A549 (cell line): ENCODE data around the gene HECTD4. TPM values are rescaled to one million over a fixed set of nuclear protein-coding genes. Genes with fewer than 3 reads are reported as not detected.
"Not testable (repeated sequence)": the region's sequence is repeated elsewhere in the genome, so short reads cannot be mapped to it uniquely, and the experiment has no call there.

Experiments
- ATAC-seq, 2 experiments: fragments of 200-7000 bp in 1 of 2; fragments of >200 bp in 1 of 2; cut with Nextera tagmentation in 1 of 2; cut with Tn5 transposase in 1 of 2; 3 replicates each; pipeline versions ENCODE4 v1.8.0 to v1.9.1; 2018 to 2020; ENCODE audit warnings: mild to moderate bottlenecking in 1 of 2, moderate library complexity in 1 of 2
- CTCF ChIA-PET: fragments of 300-600 bp; sonication (Branson Sonifier 250); formaldehyde crosslinking; extraction: SDS; loops from one replicate; lab custom pipeline; 2021; ENCODE audit warnings: antibody characterized with exemption, inconsistent platforms; lab: Yijun Ruan, JAX
- POLR2A ChIA-PET: fragments of 350-600 bp; formaldehyde crosslinking; extraction: SDS; loops from one replicate; lab custom pipeline; 2021; ENCODE audit warnings: antibody characterized with exemption, inconsistent platforms; lab: Yijun Ruan, JAX
- DNase-seq, 2 experiments: peaks; one replicate each; pipeline versions ENCODE4 v3.0.0 to v3.0.0-alpha.2; 2011 to 2016; ENCODE audit warnings: low read depth in 1 of 2, low spot score in 1 of 2
- FAIRE-seq: peaks from 2 replicates; lab custom pipeline; 2011; peaks lifted over from hg19 to GRCh38; lab: Jason Lieb, UNC
- H3K27ac ChIP-seq, 2 experiments: fragments of >200 bp; sonication (Bioruptor Twin); formaldehyde crosslinking; 3 replicates each; pipeline ENCODE4 v1.5.1; 2016 to 2017
- H3K4me1 ChIP-seq: fragments of >200 bp; sonication (Bioruptor Twin); formaldehyde crosslinking; 3 replicates; pipeline ENCODE4 v1.6.1; 2016
- H3K4me2 ChIP-seq: fragments of >200 bp; sonication (Bioruptor Twin); formaldehyde crosslinking; 3 replicates; pipeline ENCODE4 v1.6.1; 2016
- H3K4me3 ChIP-seq: fragments of >200 bp; sonication (Bioruptor Twin); formaldehyde crosslinking; 3 replicates; pipeline ENCODE4 v1.5.1; 2016
- H3K9me3 ChIP-seq: fragments of >200 bp; sonication (Bioruptor Twin); formaldehyde crosslinking; 3 replicates; pipeline ENCODE4 v1.6.1; 2016
- BHLHE40 ChIP-seq: IDR thresholded peaks from 2 replicates; pipeline ENCODE4 v1.6.1; 2012; ENCODE audit warnings: low read depth, low read length, inconsistent platforms
- CBX8 ChIP-seq: fragments of 200-600 bp; sonication (generic); IDR thresholded peaks from 2 replicates; pipeline ENCODE4 v1.6.1; 2016
- CEBPB ChIP-seq, 2 experiments: fragments of >200 bp in 1 of 2; sonication (Bioruptor Twin) in 1 of 2; formaldehyde crosslinking in 1 of 2; IDR thresholded peaks; 2 replicates each; pipeline ENCODE4 v1.6.1; 2012 to 2016
- CHD2 ChIP-seq: fragments of 150-350 bp; IDR thresholded peaks from 2 replicates; pipeline ENCODE4 v1.6.1; 2014; ENCODE audit warnings: low read length; ENCODE audit not compliant: partially characterized antibody
- CHD4 ChIP-seq: fragments of 200-600 bp; sonication (generic); IDR thresholded peaks from 2 replicates; pipeline ENCODE4 v1.6.1; 2016; ENCODE audit warnings: antibody characterized with exemption, mild to moderate bottlenecking, borderline replicate concordance
- CTCF ChIP-seq: fragments of >200 bp; sonication (Bioruptor Twin); formaldehyde crosslinking; IDR thresholded peaks from 3 replicates; pipeline ENCODE4 v1.5.1; 2016
- EHF ChIP-seq: fragments of 250-450 bp; sonication (Bioruptor Pico); IDR thresholded peaks from 2 replicates; pipeline ENCODE4 v1.5.0; 2020; ENCODE audit warnings: mild to moderate bottlenecking
- ESRRA ChIP-seq: fragments of 150-350 bp; IDR thresholded peaks from 2 replicates; pipeline ENCODE4 v1.6.1; 2014; ENCODE audit warnings: mild to moderate bottlenecking, low read length, borderline replicate concordance
- FOSL2 ChIP-seq, 2 experiments: fragments of 450-650 bp in 1 of 2; fragments of >200 bp in 1 of 2; sonication (Bioruptor Twin) in 1 of 2; formaldehyde crosslinking; IDR thresholded peaks; 2 replicates each; pipeline versions ENCODE4 v1.5.0 to v1.6.1; 2016 to 2020; ENCODE audit warnings: mild to moderate bottlenecking in 1 of 2, moderate library complexity in 1 of 2
- FOXS1 ChIP-seq: fragments of 250-450 bp; sonication (Bioruptor Pico); IDR thresholded peaks from 2 replicates; pipeline ENCODE4 v1.5.0; 2020; ENCODE audit warnings: mild to moderate bottlenecking, moderate library complexity
- GATA3 ChIP-seq: IDR thresholded peaks from 2 replicates; pipeline ENCODE4 v1.6.1; 2012; ENCODE audit warnings: borderline replicate concordance
- HOXB13 ChIP-seq: fragments of 250-450 bp; sonication (Bioruptor Pico); IDR thresholded peaks from 2 replicates; pipeline ENCODE4 v1.5.0; 2020; ENCODE audit warnings: low read depth, mild to moderate bottlenecking, moderate library complexity
- JUN ChIP-seq, 2 experiments: fragments of >200 bp; sonication (Bioruptor Twin); formaldehyde crosslinking; IDR thresholded peaks; 2 replicates in 1 of 2; 3 replicates in 1 of 2; pipeline ENCODE4 v1.6.1; 2016 to 2017
- MAFK ChIP-seq: fragments of 450-650 bp; IDR thresholded peaks from 2 replicates; pipeline ENCODE4 v1.6.1; 2014; ENCODE audit not compliant: partially characterized antibody
- MAZ ChIP-seq: fragments of 150-350 bp; IDR thresholded peaks from 2 replicates; pipeline ENCODE4 v1.6.1; 2014; ENCODE audit warnings: antibody characterized with exemption, low read depth, low read length, borderline replicate concordance
- NFE2L2 ChIP-seq: fragments of 150-350 bp; conservative IDR thresholded peaks from 2 replicates; pipeline ENCODE4 v1.6.1; 2014; ENCODE audit warnings: low read length
- POLR2A ChIP-seq: IDR thresholded peaks from 2 replicates; pipeline ENCODE4 v1.6.1; 2012; ENCODE audit warnings: mild to moderate bottlenecking, low read length
- POLR2AphosphoS2 ChIP-seq: conservative IDR thresholded peaks from 2 replicates; pipeline ENCODE4 v1.6.1; 2012; ENCODE audit warnings: low read length, improper control_type of control experiment, inconsistent platforms
- RAD21 ChIP-seq, 2 experiments: fragments of >200 bp in 1 of 2; sonication (Bioruptor Twin) in 1 of 2; formaldehyde crosslinking in 1 of 2; IDR thresholded peaks in 1 of 2; conservative IDR thresholded peaks in 1 of 2; 2 replicates in 1 of 2; 3 replicates in 1 of 2; pipeline ENCODE4 v1.6.1; 2012 to 2018; ENCODE audit warnings: inconsistent platforms in 1 of 2
- RFX5 ChIP-seq: fragments of 450-650 bp; IDR thresholded peaks from 2 replicates; pipeline ENCODE4 v1.7.1; 2014; ENCODE audit warnings: antibody characterized with exemption, mild to moderate bottlenecking, moderate library complexity
- TFCP2L1 ChIP-seq: fragments of 250-450 bp; sonication (Bioruptor Pico); IDR thresholded peaks from 2 replicates; pipeline ENCODE4 v1.5.0; 2021; ENCODE audit warnings: mild to moderate bottlenecking
- TP53 ChIP-seq: fragments of 250-450 bp; sonication (Bioruptor Pico); IDR thresholded peaks from 2 replicates; pipeline ENCODE4 v1.5.0; 2021; ENCODE audit warnings: mild to moderate bottlenecking, moderate library complexity
- ZSCAN20 ChIP-seq: fragments of 250-450 bp; sonication (Bioruptor Pico); IDR thresholded peaks from 2 replicates; pipeline ENCODE4 v1.8.0; 2022; ENCODE audit warnings: mild to moderate bottlenecking, moderate library complexity
- WGBS: methylation state at CpG from one replicate; pipeline ENCODE4 v1.1.6; 2017; ENCODE audit errors: missing lambda C conversion rate; 5-methylcytosine and 5-hydroxymethylcytosine counted together
- polyA plus RNA-seq, 4 experiments: library from polyadenylated mRNA; depleted of rRNA in 3 of 4; stranded (reverse); fragments of >200 nt; fragmentation: RNase III in 1 of 4; extraction: RNeasy Plus Mini Kit Qiagen cat#74134 plus additional on column Dnase treatment in 1 of 4; gene quantifications; 2 replicates in 3 of 4; 3 replicates in 1 of 4; pipeline ENCODE4 v1.2.3, GENCODE V29; 2011 to 2017
- TF ChIP-seq, protein P1 (sequence below): fragments of 250-450 bp; sonication (Bioruptor Pico); IDR thresholded peaks from 2 replicates; pipeline ENCODE4 v1.5.0; 2020; ENCODE audit warnings: low read depth, mild to moderate bottlenecking, moderate library complexity

Gene HECTD4
- polyA plus RNA-seq, 2 of the 4 experiments (the other 2 are of a cell fraction), result 9.9 to 14.7 TPM

- WGBS, result 2% methylated on average over 18 of the region's 18 CpGs
- Histone ChIP-seq H3K27ac (peak overlapping the region; percentile 93 to 94), H3K4me2 (peak overlapping the region; percentile 93), H3K4me3 (peak overlapping the region; percentile 76), H3K9me3 (no peaks in the 10 kb centered on the region), H3K4me1 (peaks cover 25% of the 10 kb centered on the region)
- CTCF ChIA-PET, result no interaction called here
- FAIRE-seq (no peak), ATAC-seq (peak in 1 of 2 experiments; percentile 4; a peak in 4 of 6 replicates), DNase-seq (no peak)
- POLR2A ChIA-PET, result interaction anchor here (1.0 to 1.8 kb wide), 3 partner anchors 8 to 405 kb away, joined by 3 to 7 read pairs (median 4); partner anchors contain the start of gene TMEM116
- TF ChIP-seq, protein P1, sequence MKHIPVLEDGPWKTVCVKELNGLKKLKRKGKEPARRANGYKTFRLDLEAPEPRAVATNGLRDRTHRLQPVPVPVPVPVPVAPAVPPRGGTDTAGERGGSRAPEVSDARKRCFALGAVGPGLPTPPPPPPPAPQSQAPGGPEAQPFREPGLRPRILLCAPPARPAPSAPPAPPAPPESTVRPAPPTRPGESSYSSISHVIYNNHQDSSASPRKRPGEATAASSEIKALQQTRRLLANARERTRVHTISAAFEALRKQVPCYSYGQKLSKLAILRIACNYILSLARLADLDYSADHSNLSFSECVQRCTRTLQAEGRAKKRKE (CRISPR knock-in tag), result no peak
- TF ChIP-seq HOXB13 (CRISPR knock-in tag), result no peak
- TF ChIP-seq ZSCAN20 (CRISPR knock-in tag), result no peak
- no peak for TF ChIP-seq MAFK
- no peak for TF ChIP-seq TFCP2L1 (CRISPR knock-in tag)
- no peak for TF ChIP-seq JUN (IDR thresholded peaks at IDR 0.05)
- no peak for TF ChIP-seq POLR2A
- TF ChIP-seq ESRRA, result no peak
- no peak for TF ChIP-seq CBX8
- no peak for TF ChIP-seq RFX5
- TF ChIP-seq MAZ, result no peak
- no peak for TF ChIP-seq GATA3
- TF ChIP-seq POLR2AphosphoS2, result no peak
- no peak for TF ChIP-seq RAD21 (conservative IDR thresholded peaks at IDR 0.05 in 1 of 2, IDR thresholded peaks at IDR 0.05 in 1 of 2)
- TF ChIP-seq CHD2, result no peak
- no peak for TF ChIP-seq TP53 (CRISPR knock-in tag)
- TF ChIP-seq FOXS1 (CRISPR knock-in tag), result no peak
- TF ChIP-seq BHLHE40, result no peak
- TF ChIP-seq CTCF, result no peak
These were observed 36.0 kb upstream of the HECTD4 start for GRCh38 chr12:112418273-112418607.

- POLR2A ChIA-PET, result interaction anchor here (0.7 kb wide), 1 partner anchor 285 kb away, joined by 4 read pairs; no protein-coding TSS in a partner anchor
- 0 out of 4 replicates have a peak, but pooled peaks of 1 of the 2 experiments have one; percentile 11 for TF ChIP-seq CEBPB (IDR thresholded peaks at IDR 0.05)
- H3K4me3 ChIP-seq, H3K27ac ChIP-seq, ATAC-seq, H3K4me2 ChIP-seq, FAIRE-seq, DNase-seq, CTCF ChIA-PET, H3K9me3 ChIP-seq: not testable (repeated sequence)
- WGBS, result 85% methylated on average over 4 of the region's 4 CpGs
- peaks cover 10% of the 10 kb centered on the region for H3K4me1 ChIP-seq
These were observed 33.2 kb upstream of the HECTD4 start for GRCh38 chr12:112415457-112415856.

GRCh38 chr12:112413855-112414625, 31.8 kb upstream of the HECTD4 start:
- no peak for ATAC-seq
- CTCF ChIA-PET, result interaction anchor here (0.7 to 1.0 kb wide), 5 partner anchors 10 to 216 kb away, joined by 3 to 4 read pairs (median 3); no protein-coding TSS in a partner anchor
- TF ChIP-seq EHF (CRISPR knock-in tag) (no peak), NFE2L2 (no peak), CHD4 (no peak), FOSL2 (IDR thresholded peaks at IDR 0.05) (no peak), FOSL2 (CRISPR knock-in tag; IDR thresholded peaks at IDR 0.05) (no peak)
- TF ChIP-seq, all 56 proteins: peak for 0
- DNase-seq (no peak), FAIRE-seq (no peak)
- H3K4me1 ChIP-seq, result 0 out of 3 replicates have a peak, but pooled peaks cover 3% of the 10 kb centered on the region
- 38% methylated on average over 2 of the region's 2 CpGs for WGBS
- H3K4me3 ChIP-seq, result no peak overlapping the region
- H3K9me3 ChIP-seq, result no peaks in the 10 kb centered on the region
- H3K27ac ChIP-seq, result no peak overlapping the region
- H3K4me2 ChIP-seq, result no peak overlapping the region
- POLR2A ChIA-PET, result interaction anchor here (0.6 kb wide), 1 partner anchor 11 kb away, joined by 3 read pairs; no protein-coding TSS in a partner anchor
